ENCODE results near the gene RRP1. TPM values are rescaled to one million over a fixed set of nuclear protein-coding genes. Genes with fewer than 3 reads are reported as not detected.
A peak's percentile ranks its signal among the peaks of the same experiment; 100 is the strongest.

Gene RRP1
- total and polyA plus RNA-seq, 9 of the 15 experiments (the other 6 are each of a cell fraction or from before 2014, with no cell fraction given): 0.89 to 105 (median 51.6) TPM

- TF ChIP-seq, protein P1, sequence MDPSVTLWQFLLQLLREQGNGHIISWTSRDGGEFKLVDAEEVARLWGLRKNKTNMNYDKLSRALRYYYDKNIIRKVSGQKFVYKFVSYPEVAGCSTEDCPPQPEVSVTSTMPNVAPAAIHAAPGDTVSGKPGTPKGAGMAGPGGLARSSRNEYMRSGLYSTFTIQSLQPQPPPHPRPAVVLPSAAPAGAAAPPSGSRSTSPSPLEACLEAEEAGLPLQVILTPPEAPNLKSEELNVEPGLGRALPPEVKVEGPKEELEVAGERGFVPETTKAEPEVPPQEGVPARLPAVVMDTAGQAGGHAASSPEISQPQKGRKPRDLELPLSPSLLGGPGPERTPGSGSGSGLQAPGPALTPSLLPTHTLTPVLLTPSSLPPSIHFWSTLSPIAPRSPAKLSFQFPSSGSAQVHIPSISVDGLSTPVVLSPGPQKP (CRISPR knock-in tag; IDR thresholded peaks at IDR 0.05): no peak
These were observed 17.0 kb upstream of the RRP1 start (continued) for GRCh38 chr21:43772425-43772821.

- Histone ChIP-seq H3K36me3 (ENCODE audit: control insufficient read depth, insufficient read depth, low read length) (peaks cover 25% of the 10 kb centered on the region), H2AFZ (ENCODE audit: low read depth, low read length) (no peak overlapping the region), H3K79me2 (ENCODE audit: control insufficient read depth, insufficient read depth, low read length) (peaks cover 18% of the 10 kb centered on the region), H3K9ac (ENCODE audit: insufficient read depth in 1 of 2, low read depth in 2 of 2, low read length in 2 of 2) (peak overlapping the region in 1 of 2 experiments; percentile 49; a peak in 1 of 4 replicates), H3K4me3 (no peak overlapping the region), H3K27me3 (ENCODE audit: control insufficient read depth in 2 of 2, insufficient read depth in 2 of 2, low read length in 2 of 2) (no peaks in the 10 kb centered on the region), H3K9me3 (replicated peaks; ENCODE audit: control insufficient read depth, insufficient read depth, low read depth, low read length) (no peaks in the 10 kb centered on the region), H3K4me2 (ENCODE audit: insufficient read depth, low read length) (no peak overlapping the region), H3K4me1 (replicated peaks in 1 of 2; ENCODE audit: control insufficient read depth in 2 of 2, insufficient read depth in 2 of 2, low read length in 2 of 2) (peaks cover 24 to 72% of the 10 kb centered on the region in 2 experiments), H3K27ac (ENCODE audit: extremely low read depth, low read depth, low read length) (no peak overlapping the region), H3K9me1 (ENCODE audit: control insufficient read depth, insufficient read depth, low read length) (peaks cover 2% of the 10 kb centered on the region), H4K20me1 (replicated peaks; ENCODE audit: control insufficient read depth, insufficient read depth, low read length) (no peaks in the 10 kb centered on the region)
- WGBS (ENCODE audit: insufficient coverage, low coverage, missing lambda C conversion rate): 91% methylated on average over 10 of the region's 10 CpGs
- ATAC-seq (no peak), FAIRE-seq (no peak), DNase-seq (ENCODE audit: extremely low read depth in 1 of 4, low spot score in 3 of 4) (no peak)
- TSS peak; percentile 71 for BruUV-seq (replicated peaks)
- ChIA-PET POLR2A (interaction anchor here (1.6 to 2.1 kb wide), 2 partner anchors 16 to 46 kb away, joined by 6 to 8 read pairs; no protein-coding TSS in a partner anchor), CTCF (ENCODE audit: low intra/inter-chr PET ratio) (no interaction called here)
- intact Hi-C loops (cut with micrococcal nuclease) (no loop called here), in situ Hi-C loops (cut with MboI) (no loop called here)
- TF ChIP-seq TSHZ1 (CRISPR knock-in tag; IDR thresholded peaks at IDR 0.05) (no peak), ZSCAN29 (IDR thresholded peaks at IDR 0.05) (no peak), ZKSCAN1 (IDR thresholded peaks at IDR 0.05; ENCODE audit: low read depth, low read length) (peak; percentile 60; the same call in 1 of the 2 replicates), BRF1 (IDR thresholded peaks at IDR 0.05; ENCODE audit: borderline replicate concordance, extremely low read depth, insufficient read length) (no peak)
These were observed 15.2 kb upstream of the RRP1 start for GRCh38 chr21:43774163-43774562.

Measured in K562 (cell line).